HepG2 (cell line): ENCODE data around the gene SND1. TPM values are rescaled to one million over a fixed set of nuclear protein-coding genes. Genes with fewer than 3 reads are reported as not detected.

Source experiments
- ATAC-seq: fragments of 200-7000 bp; cut with Tn5 transposase; 3 replicates; pipeline ENCODE4 v1.9.1; 2020; ENCODE audit warnings: mild to moderate bottlenecking, moderate library complexity
- BruUV-seq: library from RNA; stranded (reverse); fragments of 400-500 nt; replicated peaks from 2 replicates; lab custom pipeline; 2021; lab: Mats Ljungman, UMichigan
- CTCF ChIA-PET: fragments of 300-600 bp; formaldehyde crosslinking; extraction: SDS; loops from one replicate; lab custom pipeline; 2021; ENCODE audit warnings: low total read pairs, inconsistent platforms, low intra/inter-chr PET ratio; lab: Yijun Ruan, JAX
- POLR2A ChIA-PET: fragments of 350-600 bp; sonication (Branson Sonifier 250); formaldehyde crosslinking; loops from one replicate; lab custom pipeline; 2020; ENCODE audit warnings: antibody characterized with exemption, inconsistent platforms; lab: Yijun Ruan, JAX
- DNase-seq: peaks from one replicate; pipeline ENCODE4 v3.0.0-alpha.2; 2015; ENCODE audit warnings: low spot score
- FAIRE-seq: peaks from 3 replicates; lab custom pipeline; 2011; peaks lifted over from hg19 to GRCh38; lab: Jason Lieb, UNC
- H2AFZ ChIP-seq: one replicate; pipeline ENCODE4 v1.6.1; 2011; ENCODE audit warnings: low read length, inconsistent platforms
- H3K27ac ChIP-seq: fragments of 300-600 bp; 3 replicates; pipeline ENCODE4 v1.8.0; 2011; ENCODE audit warnings: mixed run types, mild to moderate bottlenecking, mixed read lengths, low read length, inconsistent platforms; ENCODE audit not compliant: insufficient read depth; ENCODE audit errors: extremely low read length
- H3K27me3 ChIP-seq, 2 experiments: fragments of 200-600 bp in 1 of 2; 2 replicates in 1 of 2; 3 replicates in 1 of 2; pipeline versions ENCODE4 v1.6.0 to v1.8.0; 2011; ENCODE audit warnings: low read length in 2 of 2, mild to moderate bottlenecking in 2 of 2, moderate library complexity in 2 of 2, inconsistent platforms in 1 of 2; ENCODE audit not compliant: insufficient read depth in 2 of 2, control insufficient read depth in 1 of 2
- H3K36me3 ChIP-seq, 2 experiments: fragments of 200-600 bp in 1 of 2; replicated peaks in 1 of 2; 2 replicates in 1 of 2; 3 replicates in 1 of 2; pipeline versions ENCODE4 v1.5.1 to v1.8.0; 2011; ENCODE audit warnings: low read length in 2 of 2, inconsistent platforms in 1 of 2; ENCODE audit not compliant: insufficient read depth in 2 of 2, control insufficient read depth in 1 of 2
- H3K4me1 ChIP-seq: 2 replicates; pipeline ENCODE4 v1.5.1; 2012; ENCODE audit warnings: low read length, inconsistent platforms; ENCODE audit not compliant: insufficient read depth
- H3K4me2 ChIP-seq: 2 replicates; pipeline ENCODE4 v1.6.0; 2011; ENCODE audit warnings: low read depth, low read length, inconsistent platforms
- H3K4me3 ChIP-seq, 3 experiments: fragments of 200-600 bp in 1 of 3; sonication (generic), shearing (Covaris generic) in 1 of 3; replicated peaks in 1 of 3; 2 replicates each; pipeline ENCODE4 v1.5.1; 2011 to 2016; ENCODE audit warnings: low read length in 3 of 3, inconsistent platforms in 2 of 3, low read depth in 2 of 3, mild to moderate bottlenecking in 2 of 3, control low read depth in 1 of 3, mixed read lengths in 1 of 3; ENCODE audit not compliant: insufficient read depth in 1 of 3
- H3K79me2 ChIP-seq: one replicate; pipeline ENCODE4 v1.6.1; 2011; ENCODE audit warnings: low read length, inconsistent platforms; ENCODE audit not compliant: insufficient read depth
- H3K9ac ChIP-seq: 2 replicates; pipeline ENCODE4 v1.6.0; 2011; ENCODE audit warnings: mild to moderate bottlenecking, low read depth, low read length, inconsistent platforms; ENCODE audit not compliant: insufficient read depth
- H3K9me3 ChIP-seq: 2 replicates; pipeline ENCODE4 v1.5.1; 2012; ENCODE audit warnings: mild to moderate bottlenecking, low read length
- H4K20me1 ChIP-seq: 2 replicates; pipeline ENCODE4 v1.6.0; 2011; ENCODE audit warnings: inconsistent platforms, mild to moderate bottlenecking, low read length, moderate library complexity; ENCODE audit not compliant: insufficient read depth
- FOXJ3 ChIP-seq: sonication (generic); formaldehyde crosslinking; IDR thresholded peaks from 2 replicates; pipeline ENCODE4 v1.4.0; 2020; ENCODE audit warnings: missing genetic modification reagents, mild to moderate bottlenecking, borderline replicate concordance
- KLF15 ChIP-seq: sonication (generic); formaldehyde crosslinking; IDR thresholded peaks from 2 replicates; pipeline ENCODE4 v1.8.1; 2023; ENCODE audit warnings: borderline replicate concordance, mild to moderate bottlenecking, inconsistent platforms, missing genetic modification reagents, mixed read lengths
- SIX1 ChIP-seq: sonication (generic); formaldehyde crosslinking; IDR thresholded peaks from 2 replicates; pipeline ENCODE4 v1.4.0; 2020; ENCODE audit warnings: missing genetic modification reagents, borderline replicate concordance
- TBL1XR1 ChIP-seq: fragments of 150-350 bp; IDR thresholded peaks from 2 replicates; pipeline ENCODE4 v1.6.1; 2014; ENCODE audit warnings: borderline replicate concordance, low read length; ENCODE audit not compliant: partially characterized antibody
- ZBTB42 ChIP-seq: sonication (generic); formaldehyde crosslinking; IDR thresholded peaks from 2 replicates; pipeline ENCODE4 v1.5.0; 2020; ENCODE audit warnings: mild to moderate bottlenecking, missing genetic modification reagents
- ZSCAN5A ChIP-seq: sonication (generic); formaldehyde crosslinking; IDR thresholded peaks from 2 replicates; pipeline ENCODE4 v1.8.0; 2022; ENCODE audit warnings: mild to moderate bottlenecking, missing genetic modification reagents, borderline replicate concordance
- WGBS: methylation state at CpG from one replicate; pipeline ENCODE4 v1.1.6; 2017; ENCODE audit warnings: low lambda C conversion rate; 5-methylcytosine and 5-hydroxymethylcytosine counted together
- in situ Hi-C: cut with HindIII; loops from 2 replicates; pipeline ENCODE4 v1.10.0; 2017; ENCODE audit warnings: low pct_unique_long_range_greater_than_20kb; ENCODE audit not compliant: extremely low pct_ligation_motif_present
- intact Hi-C: fragments of 100-400 bp; cut with micrococcal nuclease; formaldehyde crosslinking; loops from one replicate; pipeline ENCODE4 v1.10.0; 2022; ENCODE audit not compliant: unreplicated experiment
- polyA plus RNA-seq, 8 experiments: library from polyadenylated mRNA; depleted of rRNA in 3 of 8; stranded (reverse) in 7 of 8; unstranded in 1 of 8; fragments of >200 nt; fragmentation: Illumina TruSeq in 4 of 8; extraction: Trizol in 4 of 8; gene quantifications; 2 replicates each; pipeline versions ENCODE4 v1.2.1 to v1.2.3, GENCODE V29; 2011 to 2016; ENCODE audit warnings: low read depth in 4 of 8, missing spikeins in 1 of 8, mixed read lengths in 1 of 8; ENCODE audit not compliant: insufficient read depth in 1 of 8
- total RNA-seq, 5 experiments: library from RNA; depleted of rRNA; stranded (reverse); fragments of >200 nt; fragmentation: Illumina TruSeq; extraction: Trizol; gene quantifications; 2 replicates each; pipeline ENCODE4 v1.2.3, GENCODE V29; 2016; ENCODE audit warnings: low read depth in 1 of 5

The SND1 gene
- total and polyA plus RNA-seq, 2 of the 13 experiments (the other 11 are each of a cell fraction or from before 2014, with no cell fraction given) = 110 to 182 TPM

DNA sequence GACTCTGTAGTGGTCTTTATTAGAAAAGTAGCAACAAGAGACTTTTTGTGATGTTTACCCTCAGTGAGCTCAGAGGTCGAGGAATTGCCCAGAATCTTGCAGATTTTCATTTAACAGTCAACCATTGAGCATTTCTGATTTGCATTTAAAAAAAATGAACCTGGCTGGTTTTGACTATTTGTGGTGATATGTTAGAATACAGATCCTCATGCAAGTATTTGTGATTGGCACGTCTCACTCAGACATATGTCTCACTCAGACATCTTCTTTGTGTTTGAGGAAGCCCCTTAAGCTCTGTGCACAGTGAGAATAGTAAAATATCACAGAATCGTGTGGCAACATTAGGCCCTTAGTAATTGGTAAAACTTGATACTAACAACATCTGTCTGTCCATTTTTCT lies 113.2 kb downstream of the SND1 start (continued):
- TF ChIP-seq KLF15 (CRISPR knock-in tag) = no peak
- TF ChIP-seq SIX1 (CRISPR knock-in tag) = no peak
- no peak for TF ChIP-seq ZSCAN5A (CRISPR knock-in tag)
- TF ChIP-seq ZBTB42 (CRISPR knock-in tag) = no peak
- TF ChIP-seq TBL1XR1 = no peak

GRCh38 chr7:127766831-127767459 lies 115.0 kb downstream of the SND1 start:
- POLR2A ChIA-PET = no interaction called here
- Histone ChIP-seq H3K9me3 (no peaks in the 10 kb centered on the region), H3K4me1 (0 out of 2 replicates have a peak, but pooled peaks cover 7% of the 10 kb centered on the region), H3K79me2 (peaks cover 51% of the 10 kb centered on the region), H2AFZ (no peak overlapping the region), H3K36me3 (peaks cover 3 to 7% of the 10 kb centered on the region in 2 experiments; a peak in 3 of 5 replicates), H3K27me3 (no peaks in the 10 kb centered on the region), H4K20me1 (peaks cover 13% of the 10 kb centered on the region), H3K9ac (no peak overlapping the region), H3K4me2 (no peak overlapping the region), H3K4me3 (no peak overlapping the region), H3K27ac (no peak overlapping the region)
- no peak for DNase-seq
- intact Hi-C loops (no loop called here), in situ Hi-C loops (no loop called here)
- no peak for TF ChIP-seq FOXJ3
- ATAC-seq = no peak
- no peak for FAIRE-seq
- no TSS peak for BruUV-seq
- CTCF ChIA-PET = no interaction called here
- 87% methylated on average over 4 of the region's 4 CpGs for WGBS
